ENCODE data around the gene FYN.
"Not testable (repeated sequence)": the region's sequence is repeated elsewhere in the genome, so short reads cannot be mapped to it uniquely, and the experiment has no call there.

The FYN gene

GRCh38 chr6:111873178-111874024 is at the start of gene FYN:
FYN (minus strand) TSS chr6:111873452; CDS start chr6:111720051, 153,401 bp downstream.
- DNase-seq (ENCODE audit: low read depth in 2 of 2), result peak; percentile 99 to 100

- DNase-seq (ENCODE audit: low read depth in 2 of 2), result no peak
Observed at GRCh38 chr6:111922454-111923297, 49.4 kb upstream of the FYN start.

GRCh38 chr6:111921103-111921502 is 47.9 kb upstream of the FYN start:
- no peak for DNase-seq (ENCODE audit: low read depth in 2 of 2)

GRCh38 chr6:111920578-111920977 is 47.3 kb upstream of the FYN start:
- DNase-seq (ENCODE audit: low read depth in 2 of 2), result no peak

GRCh38 chr6:111918825-111919224 is 45.6 kb upstream of the FYN start:
- DNase-seq (ENCODE audit: low read depth in 2 of 2), result no peak

GRCh38 chr6:111916747-111917146 is 43.5 kb upstream of the FYN start:
- DNase-seq (ENCODE audit: low read depth in 2 of 2), result no peak

GRCh38 chr6:111914617-111915016 is 41.4 kb upstream of the FYN start:
- DNase-seq (ENCODE audit: low read depth in 2 of 2), result no peak

GRCh38 chr6:111912904-111913303 is 39.7 kb upstream of the FYN start:
- DNase-seq (ENCODE audit: low read depth in 2 of 2), result no peak

GRCh38 chr6:111911428-111911827 is 38.2 kb upstream of the FYN start:
- no peak for DNase-seq (ENCODE audit: low read depth in 2 of 2)

- no peak for DNase-seq (ENCODE audit: low read depth in 2 of 2)
Observed at GRCh38 chr6:111909238-111909637, 36.0 kb upstream of the FYN start.

GRCh38 chr6:111908365-111908764 is 35.1 kb upstream of the FYN start:
- DNase-seq (ENCODE audit: low read depth in 2 of 2), result not testable (repeated sequence)

GRCh38 chr6:111900735-111901134 is 27.5 kb upstream of the FYN start:
- no peak for DNase-seq (ENCODE audit: low read depth in 2 of 2)

GRCh38 chr6:111899531-111899930 is 26.3 kb upstream of the FYN start:
- no peak for DNase-seq (ENCODE audit: low read depth in 2 of 2)

GRCh38 chr6:111898452-111898851 is 25.2 kb upstream of the FYN start:
- DNase-seq (ENCODE audit: low read depth in 2 of 2), result no peak

- no peak for DNase-seq (ENCODE audit: low read depth in 2 of 2)
Observed at GRCh38 chr6:111894951-111895350, 21.7 kb upstream of the FYN start.

GRCh38 chr6:111894272-111894671 is 21.0 kb upstream of the FYN start:
- DNase-seq (ENCODE audit: low read depth in 2 of 2), result no peak

- no peak for DNase-seq (ENCODE audit: low read depth in 2 of 2)
Observed at GRCh38 chr6:111892431-111892830, 19.2 kb upstream of the FYN start.

GRCh38 chr6:111890988-111891387 is 17.7 kb upstream of the FYN start:
- no peak for DNase-seq (ENCODE audit: low read depth in 2 of 2)

GRCh38 chr6:111888928-111889695 is 15.9 kb upstream of the FYN start:
- no peak for DNase-seq (ENCODE audit: low read depth in 2 of 2)

GRCh38 chr6:111886793-111887192 is 13.5 kb upstream of the FYN start:
- DNase-seq (ENCODE audit: low read depth in 2 of 2), result not testable (repeated sequence)

- no peak for DNase-seq (ENCODE audit: low read depth in 2 of 2)
Observed at GRCh38 chr6:111885373-111886027, 12.2 kb upstream of the FYN start.

- no peak for DNase-seq (ENCODE audit: low read depth in 2 of 2)
Observed at GRCh38 chr6:111884068-111884467, 10.8 kb upstream of the FYN start.

All from stimulated activated CD4-positive, alpha-beta T cell treated with anti-CD3 and anti-CD28 coated beads, Interleukin-15, amount 100 ng/mL, for 48 hours (primary cell).